GM12878 (cell line): Measurements from ENCODE around the gene ABCA9.

ENCODE experiments used
- BHLHE40 ChIP-seq, 2 experiments: fragments of 450-650 bp in 1 of 2; IDR thresholded peaks; 2 replicates each; pipeline ENCODE4 v1.6.1; 2011 to 2017; ENCODE audit warnings: low read depth in 2 of 2, borderline replicate concordance in 1 of 2, improper control_type of control experiment in 1 of 2, low read length in 1 of 2, mild to moderate bottlenecking in 1 of 2
- CBX5 ChIP-seq: sonication (generic); IDR thresholded peaks from 2 replicates; pipeline ENCODE4 v1.6.1; 2016; ENCODE audit warnings: low read depth, moderate library complexity, mild to moderate bottlenecking, inconsistent platforms
- CREB1 ChIP-seq: IDR thresholded peaks from 2 replicates; pipeline ENCODE4 v1.6.1; 2012; ENCODE audit warnings: low read depth, mild to moderate bottlenecking, inconsistent platforms
- CTCF ChIP-seq, 3 experiments: IDR thresholded peaks in 2 of 3; conservative IDR thresholded peaks in 1 of 3; 2 replicates each; pipeline ENCODE4 v1.5.1; 2011; ENCODE audit warnings: low read depth in 3 of 3, low read length in 3 of 3, mild to moderate bottlenecking in 3 of 3, control low read depth in 2 of 3, moderate library complexity in 2 of 3, inconsistent platforms in 1 of 3, mixed read lengths in 1 of 3; ENCODE audit not compliant: control insufficient read depth in 2 of 3, insufficient read depth in 1 of 3; ENCODE audit errors: extremely low read depth in 1 of 3
- EP300 ChIP-seq, 2 experiments: fragments of 150-350 bp in 1 of 2; IDR thresholded peaks; 2 replicates each; pipeline ENCODE4 v1.6.1; 2011 to 2012; ENCODE audit warnings: low read depth in 2 of 2, low read length in 2 of 2, borderline replicate concordance in 1 of 2, improper control_type of control experiment in 1 of 2, inconsistent platforms in 1 of 2; ENCODE audit not compliant: control insufficient read depth in 1 of 2
- KAT2A ChIP-seq: conservative IDR thresholded peaks from 2 replicates; pipeline ENCODE4 v1.6.1; 2011; ENCODE audit warnings: low read depth, low read length; ENCODE audit not compliant: control insufficient read depth
- MAX ChIP-seq: IDR thresholded peaks from 2 replicates; pipeline ENCODE4 v1.6.1; 2012; ENCODE audit warnings: low read depth, low read length, improper control_type of control experiment
- MEF2A ChIP-seq: IDR thresholded peaks from 2 replicates; pipeline ENCODE4 v1.6.1; 2011; ENCODE audit warnings: low read depth, mild to moderate bottlenecking, low read length, moderate library complexity; ENCODE audit not compliant: insufficient read depth
- POLR2A ChIP-seq: IDR thresholded peaks from 2 replicates; pipeline ENCODE4 v1.6.1; 2011; ENCODE audit warnings: low read depth, mild to moderate bottlenecking, low read length
- RCOR1 ChIP-seq: conservative IDR thresholded peaks from 2 replicates; pipeline ENCODE4 v1.6.1; 2012; ENCODE audit warnings: low read depth, low read length, improper control_type of control experiment
- SPI1 ChIP-seq: IDR thresholded peaks from 2 replicates; pipeline ENCODE4 v1.6.1; 2011; ENCODE audit warnings: low read depth, mild to moderate bottlenecking, low read length, moderate library complexity, borderline replicate concordance; ENCODE audit not compliant: insufficient read depth

- no peak for TF ChIP-seq CREB1
- no peak for TF ChIP-seq SPI1
- TF ChIP-seq EP300 (IDR thresholded peaks at IDR 0.05; ENCODE audit: borderline replicate concordance in 1 of 2, control insufficient read depth in 1 of 2, low read depth in 2 of 2, low read length in 2 of 2): no peak
- no peak for TF ChIP-seq KAT2A
- no peak for TF ChIP-seq RCOR1
- TF ChIP-seq MEF2A: no peak
- no peak for TF ChIP-seq BHLHE40 (IDR thresholded peaks at IDR 0.05; ENCODE audit: borderline replicate concordance in 1 of 2, low read depth in 2 of 2, low read length in 1 of 2)
- no peak for TF ChIP-seq CTCF (IDR thresholded peaks at IDR 0.05 in 2 of 3, conservative IDR thresholded peaks at IDR 0.05 in 1 of 3; ENCODE audit: control insufficient read depth in 2 of 3, extremely low read depth in 1 of 3, insufficient read depth in 1 of 3, low read depth in 3 of 3, low read length in 3 of 3)
- no peak for TF ChIP-seq POLR2A
- TF ChIP-seq MAX: no peak
- no peak for TF ChIP-seq CBX5
Measured at GRCh38 chr17:69047368-69048263, 13.1 kb downstream of the ABCA9 start.
